Endodermal cell (in vitro differentiated cells): ENCODE data around the gene PDHA1. TPM values are rescaled to one million over a fixed set of nuclear protein-coding genes. Genes with fewer than 3 reads are reported as not detected.

ENCODE experiments used
- DNase-seq: peaks from one replicate; pipeline ENCODE4 v3.0.0-alpha.2; 2017
- H3K27ac ChIP-seq: 2 replicates; pipeline ENCODE4 v1.5.1; 2013; ENCODE audit warnings: mild to moderate bottlenecking, low read depth, low read length, moderate library complexity
- H3K27me3 ChIP-seq: 2 replicates; pipeline ENCODE4 v1.6.1; 2013; ENCODE audit warnings: mild to moderate bottlenecking, low read length, moderate library complexity; ENCODE audit not compliant: insufficient read depth, control insufficient read depth, poor library complexity, severe bottlenecking
- H3K36me3 ChIP-seq: 2 replicates; pipeline ENCODE4 v1.7.0; 2013; ENCODE audit warnings: mild to moderate bottlenecking, low read length, moderate library complexity; ENCODE audit not compliant: control insufficient read depth, insufficient read depth
- H3K4me1 ChIP-seq: one replicate; pipeline ENCODE4 v1.7.0; 2013; ENCODE audit warnings: low read length; ENCODE audit not compliant: control insufficient read depth, insufficient read depth
- H3K4me3 ChIP-seq: 2 replicates; pipeline ENCODE4 v1.5.1; 2013; ENCODE audit warnings: mild to moderate bottlenecking, low read length, moderate library complexity
- H3K9ac ChIP-seq: 2 replicates; pipeline ENCODE4 v1.6.1; 2013; ENCODE audit warnings: mild to moderate bottlenecking, low read length, moderate library complexity; ENCODE audit not compliant: poor library complexity, severe bottlenecking; ENCODE audit errors: extremely low read depth
- H3K9me3 ChIP-seq: 2 replicates; pipeline ENCODE4 v1.6.1; 2013; ENCODE audit warnings: mild to moderate bottlenecking, low read length, moderate library complexity; ENCODE audit not compliant: control insufficient read depth
- H3K27ac Mint-ChIP-seq: 2 replicates; pipeline ENCODE4 v1.8.0; 2020; ENCODE audit warnings: mixed read lengths
- H3K27me3 Mint-ChIP-seq: 2 replicates; pipeline ENCODE4 v1.8.0; 2021; ENCODE audit warnings: mild to moderate bottlenecking, mixed read lengths; ENCODE audit not compliant: insufficient read depth
- H3K36me3 Mint-ChIP-seq: 2 replicates; pipeline ENCODE4 v1.8.0; 2020; ENCODE audit warnings: low read depth, mixed read lengths
- H3K4me1 Mint-ChIP-seq: 2 replicates; pipeline ENCODE4 v1.8.0; 2020; ENCODE audit warnings: mixed read lengths
- H3K4me3 Mint-ChIP-seq: 2 replicates; pipeline ENCODE4 v1.8.0; 2020; ENCODE audit warnings: mild to moderate bottlenecking, moderate library complexity, mixed read lengths
- H3K9me3 Mint-ChIP-seq: 2 replicates; pipeline ENCODE4 v1.8.0; 2020; ENCODE audit warnings: mild to moderate bottlenecking, mixed read lengths
- WGBS, 2 experiments: methylation state at CpG; one replicate each; pipeline versions ENCODE4 v1.1.5 to v1.1.7; 2013; ENCODE audit warnings: missing lambda C conversion rate in 2 of 2, mixed read lengths in 1 of 2; ENCODE audit not compliant: insufficient coverage in 1 of 2, insufficient read length in 1 of 2; 5-methylcytosine and 5-hydroxymethylcytosine counted together
- total RNA-seq, 2 donors: library from RNA; stranded (reverse); fragmentation: NEBNext Ultra II Directional in 1 of 2; extraction: Animal tissue kit (Norgen Biotek cat#: 25700) in 1 of 2; gene quantifications; 2 replicates in 1 of 2; 3 replicates in 1 of 2; pipeline ENCODE4 v1.2.1, GENCODE V29; 2021
- TF ChIP-seq, protein P1 (sequence below): fragments of 200-600 bp; sonication (generic); conservative IDR thresholded peaks from 2 replicates; pipeline ENCODE4 v1.5.0; 2021; ENCODE audit warnings: antibody characterized with exemption, mild to moderate bottlenecking

The PDHA1 gene
- total RNA-seq, 2 donors from 2014 or later = 341 to 362 TPM

DNA sequence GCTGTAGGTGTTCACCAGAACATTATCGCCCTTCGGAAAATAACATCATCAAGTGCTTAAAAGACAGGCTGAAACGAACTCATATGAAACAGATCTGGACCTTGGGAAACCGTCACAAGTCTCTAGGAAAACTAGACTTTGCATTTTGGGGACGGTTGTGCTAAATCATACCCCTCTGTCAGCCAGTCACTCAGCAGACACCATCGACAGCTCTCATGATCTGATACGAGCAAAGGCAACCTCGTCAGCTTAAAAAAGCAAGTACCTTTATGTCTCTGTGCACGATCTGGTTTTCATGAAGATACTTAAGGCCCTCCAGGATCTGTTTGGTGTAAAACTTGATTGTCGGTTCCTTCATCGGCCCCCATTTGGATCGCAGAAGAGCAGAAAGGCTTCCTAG, 48.4 kb downstream of the PDHA1 start:
- H3K27me3 Mint-ChIP-seq = peaks cover 3% of the 10 kb centered on the region
- 88 to 92% methylated on average over 7 to 12 of the region's 12 CpGs for WGBS, 2 experiments
- Histone ChIP-seq H3K27me3 (no peaks in the 10 kb centered on the region), H3K4me3 (no peak overlapping the region), H3K36me3 (no peaks in the 10 kb centered on the region), H3K9me3 (no peaks in the 10 kb centered on the region), H3K9ac (no peak overlapping the region), H3K27ac (no peak overlapping the region), H3K4me1 (no peaks in the 10 kb centered on the region)
- no peak for DNase-seq
- H3K4me3 Mint-ChIP-seq = no peak overlapping the region
- peaks cover 4% of the 10 kb centered on the region for H3K4me1 Mint-ChIP-seq
- H3K27ac Mint-ChIP-seq = no peak overlapping the region
- peaks cover 57% of the 10 kb centered on the region for H3K9me3 Mint-ChIP-seq
- TF ChIP-seq, protein P1, sequence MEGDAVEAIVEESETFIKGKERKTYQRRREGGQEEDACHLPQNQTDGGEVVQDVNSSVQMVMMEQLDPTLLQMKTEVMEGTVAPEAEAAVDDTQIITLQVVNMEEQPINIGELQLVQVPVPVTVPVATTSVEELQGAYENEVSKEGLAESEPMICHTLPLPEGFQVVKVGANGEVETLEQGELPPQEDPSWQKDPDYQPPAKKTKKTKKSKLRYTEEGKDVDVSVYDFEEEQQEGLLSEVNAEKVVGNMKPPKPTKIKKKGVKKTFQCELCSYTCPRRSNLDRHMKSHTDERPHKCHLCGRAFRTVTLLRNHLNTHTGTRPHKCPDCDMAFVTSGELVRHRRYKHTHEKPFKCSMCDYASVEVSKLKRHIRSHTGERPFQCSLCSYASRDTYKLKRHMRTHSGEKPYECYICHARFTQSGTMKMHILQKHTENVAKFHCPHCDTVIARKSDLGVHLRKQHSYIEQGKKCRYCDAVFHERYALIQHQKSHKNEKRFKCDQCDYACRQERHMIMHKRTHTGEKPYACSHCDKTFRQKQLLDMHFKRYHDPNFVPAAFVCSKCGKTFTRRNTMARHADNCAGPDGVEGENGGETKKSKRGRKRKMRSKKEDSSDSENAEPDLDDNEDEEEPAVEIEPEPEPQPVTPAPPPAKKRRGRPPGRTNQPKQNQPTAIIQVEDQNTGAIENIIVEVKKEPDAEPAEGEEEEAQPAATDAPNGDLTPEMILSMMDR = no peak
- H3K36me3 Mint-ChIP-seq = peaks cover 4% of the 10 kb centered on the region

DNA sequence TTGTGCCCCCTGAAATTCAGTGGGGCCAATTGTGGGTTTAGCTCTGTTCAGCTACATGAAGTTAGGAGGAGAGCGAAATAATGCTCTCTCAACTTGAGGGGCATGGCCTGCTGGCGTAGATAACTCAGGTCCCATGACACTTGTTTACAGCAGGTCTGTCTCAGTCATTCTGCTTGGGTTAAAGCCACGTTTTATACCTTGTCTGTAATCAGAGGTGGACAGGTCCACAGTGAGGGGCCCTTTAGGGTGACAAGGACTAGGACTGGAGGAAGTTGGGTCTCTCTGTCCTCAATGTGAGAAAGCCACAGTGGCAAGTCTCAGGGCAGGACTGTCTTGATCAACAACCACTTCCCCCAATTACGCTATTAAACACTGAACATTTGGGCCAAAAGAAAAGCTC, 49.0 kb downstream of the PDHA1 start:
- H3K9ac ChIP-seq = no peak overlapping the region
- no peak for DNase-seq
- no peak overlapping the region for H3K4me3 ChIP-seq
- Mint-ChIP-seq H3K4me3 (no peak overlapping the region), H3K9me3 (peaks cover 58% of the 10 kb centered on the region), H3K27ac (no peak overlapping the region), H3K27me3 (peaks cover 3% of the 10 kb centered on the region), H3K4me1 (peaks cover 4% of the 10 kb centered on the region), H3K36me3 (peaks cover 4% of the 10 kb centered on the region)
- no peaks in the 10 kb centered on the region for H3K36me3 ChIP-seq
- no peak overlapping the region for H3K27ac ChIP-seq
- H3K4me1 ChIP-seq = no peaks in the 10 kb centered on the region
- WGBS, 2 experiments = 92 to 100% methylated on average over 1 to 4 of the region's 4 CpGs
- H3K9me3 ChIP-seq = no peaks in the 10 kb centered on the region
- H3K27me3 ChIP-seq = no peaks in the 10 kb centered on the region
- TF ChIP-seq, protein P1 = no peak

DNA sequence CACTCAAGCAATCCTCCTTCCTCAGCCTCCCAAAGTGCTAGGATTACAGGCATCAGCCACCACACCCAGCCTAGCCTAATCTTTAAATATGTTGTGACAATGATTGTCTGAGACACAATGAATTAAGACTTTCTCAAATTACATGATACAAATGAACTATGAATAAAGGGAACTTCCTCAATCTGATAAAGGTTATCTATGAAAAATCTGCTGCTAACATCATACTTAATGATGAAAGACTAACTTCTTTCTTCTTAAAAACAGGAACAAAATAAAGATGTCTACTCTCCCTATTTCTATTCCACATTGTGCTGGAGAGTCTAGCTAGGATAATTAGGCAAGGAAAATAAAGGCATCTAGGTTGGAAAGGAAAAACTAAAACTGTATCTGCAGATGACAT, 60.0 kb downstream of the PDHA1 start:
- H3K4me1 ChIP-seq = no peaks in the 10 kb centered on the region
- no peak for DNase-seq
- no peak overlapping the region for H3K9ac ChIP-seq
- H3K4me3 ChIP-seq = no peak overlapping the region
- no peaks in the 10 kb centered on the region for H3K36me3 ChIP-seq
- H3K27ac ChIP-seq = no peak overlapping the region
- no peak overlapping the region for H3K4me3 Mint-ChIP-seq
- peaks cover 3% of the 10 kb centered on the region for H3K36me3 Mint-ChIP-seq
- H3K27ac Mint-ChIP-seq = no peak overlapping the region
- peaks cover 5% of the 10 kb centered on the region for H3K27me3 Mint-ChIP-seq
- H3K4me1 Mint-ChIP-seq = no peaks in the 10 kb centered on the region
- TF ChIP-seq, protein P1 = no peak
- no peaks in the 10 kb centered on the region for H3K9me3 ChIP-seq
- no peaks in the 10 kb centered on the region for H3K27me3 ChIP-seq
- H3K9me3 Mint-ChIP-seq = peaks cover 48% of the 10 kb centered on the region
